GM18873 (cell line): Measurements from ENCODE around the gene ISM2.
A peak's percentile ranks its signal among the peaks of the same experiment; 100 is the strongest.

ENCODE experiments used
- ATAC-seq: cut with Tn5 transposase; IDR thresholded peaks from one replicate; pipeline ENCODE4 v1.9.1; 2021; ENCODE audit warnings: mild to moderate bottlenecking, moderate library complexity, moderate number of reproducible peaks; ENCODE audit not compliant: unreplicated experiment, low FRiP score

ISM2 gene

GRCh38 chr14:77508876-77509275 is 10.3 kb upstream of the ISM2 start:
- ATAC-seq, result no peak

GRCh38 chr14:77508249-77508648 is 9.6 kb upstream of the ISM2 start:
- ATAC-seq, result no peak

GRCh38 chr14:77507762-77508161 is 9.1 kb upstream of the ISM2 start:
- no peak for ATAC-seq

GRCh38 chr14:77505031-77505430 is 6.4 kb upstream of the ISM2 start:
- ATAC-seq, result no peak

GRCh38 chr14:77503138-77503537 is 4.5 kb upstream of the ISM2 start:
- no peak for ATAC-seq

GRCh38 chr14:77502109-77502782 is 3.6 kb upstream of the ISM2 start:
- no peak for ATAC-seq

GRCh38 chr14:77498984-77499527 is 440 bp upstream of the ISM2 start:
- no peak for ATAC-seq

- no peak for ATAC-seq
Observed at GRCh38 chr14:77495334-77495733, 3.3 kb downstream of the ISM2 start.

- ATAC-seq, result no peak
Observed at GRCh38 chr14:77491056-77491455, 7.6 kb downstream of the ISM2 start.

- no peak for ATAC-seq
Observed at GRCh38 chr14:77490347-77490986, 8.1 kb downstream of the ISM2 start.

GRCh38 chr14:77489041-77489440 is 9.6 kb downstream of the ISM2 start:
- no peak for ATAC-seq

- no peak for ATAC-seq
Observed at GRCh38 chr14:77488558-77488957, 10.1 kb downstream of the ISM2 start.

GRCh38 chr14:77485901-77486678 is 12.5 kb downstream of the ISM2 start:
- ATAC-seq, result no peak

- ATAC-seq, result no peak
Observed at GRCh38 chr14:77485256-77485655, 13.4 kb downstream of the ISM2 start.

- no peak for ATAC-seq
Observed at GRCh38 chr14:77482422-77482821, 16.2 kb downstream of the ISM2 start.

- peak; percentile 90 for ATAC-seq
Observed at GRCh38 chr14:77478796-77479195, 19.8 kb downstream of the ISM2 start.

- ATAC-seq, result no peak
Observed at GRCh38 chr14:77478029-77478428, 20.6 kb downstream of the ISM2 start.

GRCh38 chr14:77475432-77476115 is 23.0 kb downstream of the ISM2 start:
- no peak for ATAC-seq

- ATAC-seq, result no peak
Observed at GRCh38 chr14:77474479-77475177, 24.0 kb downstream of the ISM2 start.

- no peak for ATAC-seq
Observed at GRCh38 chr14:77473921-77474320, 24.7 kb downstream of the ISM2 start.
